HFFc6 (cell line): ENCODE data around the gene CCND2. TPM values are rescaled to one million over a fixed set of nuclear protein-coding genes. Genes with fewer than 3 reads are reported as not detected.

ENCODE experiments used
- DNase-seq: peaks from one replicate; pipeline ENCODE4 v3.0.0-alpha.2; 2018
- H3K27ac Mint-ChIP-seq: 2 replicates; pipeline ENCODE4 v1.8.0; 2020; ENCODE audit warnings: mild to moderate bottlenecking, mixed read lengths
- H3K27me3 Mint-ChIP-seq: 2 replicates; pipeline ENCODE4 v1.8.0; 2021; ENCODE audit warnings: mild to moderate bottlenecking, moderate library complexity, mixed read lengths; ENCODE audit not compliant: insufficient read depth
- H3K36me3 Mint-ChIP-seq: 2 replicates; pipeline ENCODE4 v1.8.0; 2021; ENCODE audit warnings: low read depth, mixed read lengths
- H3K4me1 Mint-ChIP-seq: 2 replicates; pipeline ENCODE4 v1.8.0; 2020; ENCODE audit warnings: low read depth, mixed read lengths
- H3K4me3 Mint-ChIP-seq: 2 replicates; pipeline ENCODE4 v1.8.0; 2020; ENCODE audit warnings: mild to moderate bottlenecking, moderate library complexity, mixed read lengths
- H3K9me3 Mint-ChIP-seq: 2 replicates; pipeline ENCODE4 v1.8.0; 2020; ENCODE audit warnings: mild to moderate bottlenecking, mixed read lengths
- total RNA-seq, 6 experiments: library from RNA; stranded (reverse); fragmentation: NEBNext Ultra II Directional; extraction: Animal tissue kit (Norgen Biotek cat#: 25700); gene quantifications; 2 replicates in 1 of 6; 3 replicates in 5 of 6; pipeline ENCODE4 v1.2.3, GENCODE V29; 2021
- TF ChIP-seq, protein P1 (sequence below): fragments of 200-600 bp; sonication (generic); IDR thresholded peaks from 2 replicates; pipeline ENCODE4 v1.5.0; 2021; ENCODE audit warnings: antibody characterized with exemption, mild to moderate bottlenecking

Gene CCND2
- total RNA-seq, 6 experiments from 2014 or later: 5.7 to 27.2 (median 24.5) TPM

DNA sequence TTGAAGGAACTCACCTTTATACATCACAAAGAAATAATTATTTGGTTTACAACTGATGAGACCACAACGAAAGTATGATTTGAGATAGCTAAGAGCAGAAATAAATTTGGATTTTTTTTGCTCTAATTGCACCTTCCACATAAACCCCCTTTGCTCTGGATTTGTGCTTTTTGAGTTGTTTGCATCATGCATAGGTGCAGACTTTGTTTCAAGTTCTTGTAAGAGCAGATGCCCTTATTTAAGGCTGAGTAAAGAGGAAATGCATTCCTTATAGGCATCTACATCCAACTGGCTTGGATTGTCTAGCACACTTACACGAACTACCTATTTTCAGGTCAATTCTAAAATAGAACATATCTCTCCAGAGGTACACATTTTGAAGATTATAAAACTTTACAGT is 6.6 kb upstream of the CCND2 start:
- no peak for DNase-seq
- Mint-ChIP-seq H3K27me3 (peaks cover 36% of the 10 kb centered on the region), H3K4me3 (no peak overlapping the region), H3K27ac (no peak overlapping the region), H3K4me1 (peaks cover 12% of the 10 kb centered on the region; the same call in 1 of the 2 replicates), H3K9me3 (no peaks in the 10 kb centered on the region), H3K36me3 (no peaks in the 10 kb centered on the region)
- TF ChIP-seq, protein P1, sequence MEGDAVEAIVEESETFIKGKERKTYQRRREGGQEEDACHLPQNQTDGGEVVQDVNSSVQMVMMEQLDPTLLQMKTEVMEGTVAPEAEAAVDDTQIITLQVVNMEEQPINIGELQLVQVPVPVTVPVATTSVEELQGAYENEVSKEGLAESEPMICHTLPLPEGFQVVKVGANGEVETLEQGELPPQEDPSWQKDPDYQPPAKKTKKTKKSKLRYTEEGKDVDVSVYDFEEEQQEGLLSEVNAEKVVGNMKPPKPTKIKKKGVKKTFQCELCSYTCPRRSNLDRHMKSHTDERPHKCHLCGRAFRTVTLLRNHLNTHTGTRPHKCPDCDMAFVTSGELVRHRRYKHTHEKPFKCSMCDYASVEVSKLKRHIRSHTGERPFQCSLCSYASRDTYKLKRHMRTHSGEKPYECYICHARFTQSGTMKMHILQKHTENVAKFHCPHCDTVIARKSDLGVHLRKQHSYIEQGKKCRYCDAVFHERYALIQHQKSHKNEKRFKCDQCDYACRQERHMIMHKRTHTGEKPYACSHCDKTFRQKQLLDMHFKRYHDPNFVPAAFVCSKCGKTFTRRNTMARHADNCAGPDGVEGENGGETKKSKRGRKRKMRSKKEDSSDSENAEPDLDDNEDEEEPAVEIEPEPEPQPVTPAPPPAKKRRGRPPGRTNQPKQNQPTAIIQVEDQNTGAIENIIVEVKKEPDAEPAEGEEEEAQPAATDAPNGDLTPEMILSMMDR: no peak

DNA sequence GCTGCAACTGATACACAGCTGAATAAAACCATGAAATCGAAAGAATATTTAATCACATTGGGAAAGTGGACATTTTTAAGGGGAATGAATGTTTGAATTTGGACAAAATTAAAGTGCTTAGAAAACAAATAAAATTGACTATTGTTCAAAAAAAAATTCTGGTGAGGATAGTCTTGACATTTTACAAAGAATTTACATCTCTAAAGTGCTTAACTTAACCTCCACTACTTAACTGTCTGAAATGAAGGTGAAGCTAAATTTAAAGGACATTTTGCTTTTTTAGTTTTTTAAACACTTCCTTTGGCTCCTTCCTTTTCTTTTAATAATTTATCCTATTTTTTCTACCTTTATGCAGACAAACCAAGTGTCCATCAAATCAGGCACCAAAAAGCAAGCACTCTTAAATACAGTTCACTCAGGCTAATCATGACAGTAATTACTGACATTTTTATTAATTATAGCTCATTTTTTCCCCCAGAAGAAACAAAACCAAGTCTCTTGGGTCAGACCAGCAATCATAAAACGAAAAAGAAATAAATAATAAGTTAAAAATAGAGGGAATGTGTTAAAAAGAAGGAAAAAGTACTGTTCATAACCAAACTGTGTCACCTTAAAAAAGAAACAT is 5.7 kb upstream of the CCND2 start:
- Mint-ChIP-seq H3K36me3 (no peaks in the 10 kb centered on the region), H3K27ac (no peak overlapping the region), H3K4me3 (no peak overlapping the region), H3K27me3 (peaks cover 38% of the 10 kb centered on the region), H3K9me3 (no peaks in the 10 kb centered on the region), H3K4me1 (peaks cover 12% of the 10 kb centered on the region; the same call in 1 of the 2 replicates)
- TF ChIP-seq, protein P1: no peak
- no peak for DNase-seq

DNA sequence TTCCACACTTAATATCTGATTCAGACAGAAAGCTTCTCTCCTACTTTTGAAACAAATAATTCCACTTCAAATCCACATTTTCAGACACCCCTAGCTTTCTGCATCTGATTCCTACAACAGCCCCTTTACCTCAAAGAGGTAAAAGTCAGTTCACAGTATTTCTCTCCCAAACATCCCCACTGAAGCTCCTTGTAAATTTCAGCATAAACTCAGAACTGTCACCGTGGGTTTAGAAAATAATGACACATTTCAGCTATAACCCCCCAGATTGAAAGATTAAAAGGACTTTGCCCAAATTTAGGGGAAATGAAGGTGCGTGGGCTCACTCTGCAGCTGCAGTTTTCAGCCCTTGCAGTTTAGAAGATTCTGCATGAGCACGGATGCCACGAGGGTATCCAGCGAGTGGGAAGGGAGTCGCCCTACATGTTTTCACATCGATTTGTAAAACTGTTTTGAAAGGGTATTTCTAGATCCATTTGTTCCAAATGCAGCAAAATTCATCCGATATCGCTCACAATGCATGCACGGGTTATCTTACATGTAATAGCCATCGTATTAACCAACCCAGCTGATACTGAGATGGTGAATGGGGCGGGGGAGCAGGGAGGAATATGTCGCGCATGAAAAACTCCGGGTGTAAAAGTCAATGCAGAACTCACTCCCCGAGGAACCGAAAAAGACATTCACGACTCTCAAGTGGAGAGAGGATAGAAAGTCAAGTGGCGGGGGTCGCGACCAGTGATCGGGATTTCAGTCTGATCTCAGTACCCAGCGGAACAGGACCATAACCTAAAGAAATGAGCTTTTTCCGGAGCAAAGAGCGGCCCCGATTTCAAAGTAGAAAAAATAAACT is 5.0 kb upstream of the CCND2 start:
- H3K4me1 Mint-ChIP-seq: peaks cover 18% of the 10 kb centered on the region
- no peak for DNase-seq
- no peaks in the 10 kb centered on the region for H3K9me3 Mint-ChIP-seq
- TF ChIP-seq, protein P1: no peak
- no peak overlapping the region for H3K27ac Mint-ChIP-seq
- H3K4me3 Mint-ChIP-seq: peak overlapping the region; percentile 56; the same call in 1 of the 2 replicates
- peaks cover 44% of the 10 kb centered on the region for H3K27me3 Mint-ChIP-seq
- no peaks in the 10 kb centered on the region for H3K36me3 Mint-ChIP-seq

DNA sequence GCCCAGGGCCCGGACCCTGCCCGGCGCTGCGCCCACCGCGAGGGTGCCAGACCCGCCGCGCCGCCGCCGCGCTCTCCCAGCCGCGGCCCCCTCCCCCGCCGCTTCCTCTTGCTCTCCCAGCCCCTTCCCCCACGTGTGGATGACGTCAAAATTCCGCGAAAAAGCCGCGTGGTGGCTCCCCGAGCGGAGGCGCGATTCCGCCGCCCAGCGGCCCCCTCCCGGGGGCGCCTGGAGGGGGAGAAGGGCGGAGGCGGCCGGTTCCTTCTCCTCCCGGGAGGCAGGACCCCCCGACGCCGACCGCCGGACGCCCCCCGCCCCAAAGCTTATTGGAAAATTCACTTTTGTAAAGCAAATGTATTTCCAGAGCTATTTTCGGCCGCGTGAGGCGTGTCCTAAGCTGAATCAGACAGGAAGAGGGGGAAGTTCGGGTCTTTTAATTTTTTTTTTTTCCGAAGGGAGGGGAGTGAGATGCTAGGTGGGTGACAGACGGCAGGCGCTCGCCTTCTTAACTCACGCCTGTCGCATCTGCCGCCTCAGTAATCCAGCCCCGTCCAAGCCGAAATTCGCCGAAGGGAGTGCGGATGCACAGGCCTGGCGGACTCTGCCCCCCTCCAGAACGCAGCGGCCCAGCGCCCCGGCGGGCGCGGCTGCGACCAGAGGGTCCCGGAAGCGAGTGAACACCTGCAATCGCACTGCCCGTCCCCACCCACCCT is 4.1 kb upstream of the CCND2 start:
- H3K4me3 Mint-ChIP-seq: no peak overlapping the region; the same call in 1 of the 2 replicates
- H3K9me3 Mint-ChIP-seq: no peaks in the 10 kb centered on the region
- peaks cover 18% of the 10 kb centered on the region for H3K4me1 Mint-ChIP-seq
- DNase-seq: no peak
- TF ChIP-seq, protein P1: 0 out of 2 replicates have a peak, but pooled peaks have one; percentile 10
- H3K36me3 Mint-ChIP-seq: no peaks in the 10 kb centered on the region
- H3K27me3 Mint-ChIP-seq: peaks cover 48% of the 10 kb centered on the region
- H3K27ac Mint-ChIP-seq: no peak overlapping the region

DNA sequence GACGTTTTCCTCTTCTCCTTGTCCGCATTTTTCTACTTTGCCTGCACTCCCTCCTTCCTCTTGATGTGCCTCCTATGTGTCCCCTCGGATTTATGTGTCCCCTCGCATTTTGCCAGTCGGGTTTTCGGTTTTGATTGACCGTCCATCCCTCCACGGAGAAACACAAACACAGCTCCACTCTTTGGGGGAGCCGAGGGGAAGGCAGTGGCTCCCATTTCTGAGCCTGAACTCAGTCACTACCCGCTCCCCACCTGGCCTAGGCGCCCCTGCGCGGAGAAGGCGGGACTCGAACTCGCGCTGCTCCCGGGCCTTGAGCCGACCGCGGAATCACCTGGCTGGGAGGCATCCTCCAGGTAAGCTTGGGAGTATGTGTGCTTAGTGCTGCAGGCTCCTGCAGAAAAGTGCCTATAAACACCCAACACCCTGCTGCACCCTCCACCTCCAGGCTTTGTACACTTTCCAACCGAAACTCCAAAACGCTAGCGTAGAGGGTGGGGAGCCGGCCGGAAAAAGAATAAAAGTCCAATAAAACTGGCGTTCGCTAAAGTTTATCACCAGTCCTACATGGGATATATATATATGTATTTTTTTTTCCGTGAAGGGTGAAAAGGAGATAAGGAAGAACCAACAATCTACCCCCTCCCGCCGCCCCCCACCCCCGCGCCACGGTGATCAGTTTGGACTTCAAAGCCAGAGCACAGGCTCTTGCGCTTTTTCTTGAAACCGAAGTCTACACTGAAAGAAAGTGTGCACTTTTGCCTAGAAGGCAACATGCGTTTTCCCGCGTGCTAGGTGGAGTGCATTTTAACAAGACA is 3.3 kb upstream of the CCND2 start:
- H3K36me3 Mint-ChIP-seq: no peaks in the 10 kb centered on the region

More for the DNA sequence above, 3.3 kb upstream of the CCND2 start:
- DNase-seq: no peak
- peaks cover 25% of the 10 kb centered on the region for H3K4me1 Mint-ChIP-seq
- H3K27ac Mint-ChIP-seq: no peak overlapping the region
- H3K9me3 Mint-ChIP-seq: no peaks in the 10 kb centered on the region
- TF ChIP-seq, protein P1: no peak
- H3K4me3 Mint-ChIP-seq: peak overlapping the region; percentile 75; the same call in 1 of the 2 replicates
- peaks cover 55% of the 10 kb centered on the region for H3K27me3 Mint-ChIP-seq
